ENCODE measurements around the gene MIGA2.

GRCh38 chr9:129007766-129008468, 28.5 kb upstream of the MIGA2 start:
- no peak for TF ChIP-seq CTCF (IDR thresholded peaks at IDR 0.05; ENCODE audit: low read depth, low read length, missing input control)
- TF ChIP-seq SP1 (IDR thresholded peaks at IDR 0.05), result no peak
- TF ChIP-seq EGR1 (IDR thresholded peaks at IDR 0.05; ENCODE audit: low read depth in 2 of 2), result no peak
- no peak for TF ChIP-seq YY1 (IDR thresholded peaks at IDR 0.05)
- no peak for TF ChIP-seq MAX (IDR thresholded peaks at IDR 0.05)
- no peak for TF ChIP-seq REST (IDR thresholded peaks at IDR 0.05)
